HG02970 (cell line): ENCODE data around the gene CHSY1.

Experiments used
- ATAC-seq: cut with Tn5 transposase; IDR thresholded peaks from one replicate; pipeline ENCODE4 v1.9.1; 2021; ENCODE audit warnings: mild to moderate bottlenecking, moderate library complexity, moderate number of reproducible peaks; ENCODE audit not compliant: unreplicated experiment, low FRiP score

Gene CHSY1

DNA sequence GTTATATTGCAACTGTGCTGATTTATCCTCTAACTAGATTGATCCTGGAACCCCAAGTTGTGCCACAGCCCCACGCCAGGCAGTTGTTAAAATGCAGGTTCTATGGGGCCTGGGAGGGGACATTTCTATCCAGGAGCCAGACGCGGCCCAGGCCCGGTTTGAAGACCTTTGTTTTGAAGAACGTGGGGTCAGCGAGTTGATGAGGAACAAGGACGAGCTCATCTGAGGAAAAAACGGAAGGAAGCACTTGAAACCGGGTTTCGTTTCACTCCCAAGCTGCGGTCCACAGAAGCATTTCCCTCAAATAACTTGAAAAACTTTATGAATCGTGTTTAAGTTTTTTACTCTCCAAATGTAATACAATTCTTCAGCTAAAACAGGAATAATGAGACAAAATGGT lies 76.4 kb downstream of the CHSY1 start:
- no peak for ATAC-seq

DNA sequence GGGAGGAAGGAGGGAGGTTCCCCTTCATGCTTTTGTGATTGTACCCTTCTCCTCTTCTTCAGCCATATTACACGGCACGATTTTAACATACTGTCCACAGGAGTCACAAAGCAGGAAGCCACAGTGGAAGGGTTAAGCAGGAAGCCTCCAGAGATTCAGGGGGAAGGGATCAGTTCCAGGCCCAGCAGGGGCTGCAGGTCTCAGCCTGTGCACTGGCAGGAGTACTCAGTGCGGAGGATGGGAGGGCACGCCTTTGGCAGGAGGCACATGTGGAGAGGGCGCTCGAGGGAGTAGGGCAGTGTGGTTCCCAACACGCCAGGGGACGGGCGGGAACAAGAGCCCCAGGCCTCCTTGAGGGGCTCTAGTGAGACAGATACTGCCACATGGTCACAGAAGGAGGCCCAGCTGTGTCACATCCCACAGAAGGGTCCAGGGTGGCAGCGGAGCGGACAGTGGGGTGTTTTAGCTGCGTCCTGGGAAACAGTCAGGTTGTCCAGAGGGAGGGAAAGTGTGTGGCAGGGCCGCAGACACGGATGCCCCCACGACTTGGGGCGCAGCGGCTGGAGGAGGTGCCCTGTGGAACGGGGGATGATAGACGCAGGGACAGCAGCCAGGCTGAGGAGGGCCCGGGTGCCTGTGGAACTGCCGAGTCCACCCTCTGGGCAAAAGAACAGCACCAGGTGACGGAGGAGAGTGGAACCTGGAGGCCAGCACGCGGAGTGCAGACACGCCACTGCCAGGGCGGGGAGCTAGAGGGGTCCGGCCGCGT lies 77.5 kb downstream of the CHSY1 start:
- no peak for ATAC-seq

DNA sequence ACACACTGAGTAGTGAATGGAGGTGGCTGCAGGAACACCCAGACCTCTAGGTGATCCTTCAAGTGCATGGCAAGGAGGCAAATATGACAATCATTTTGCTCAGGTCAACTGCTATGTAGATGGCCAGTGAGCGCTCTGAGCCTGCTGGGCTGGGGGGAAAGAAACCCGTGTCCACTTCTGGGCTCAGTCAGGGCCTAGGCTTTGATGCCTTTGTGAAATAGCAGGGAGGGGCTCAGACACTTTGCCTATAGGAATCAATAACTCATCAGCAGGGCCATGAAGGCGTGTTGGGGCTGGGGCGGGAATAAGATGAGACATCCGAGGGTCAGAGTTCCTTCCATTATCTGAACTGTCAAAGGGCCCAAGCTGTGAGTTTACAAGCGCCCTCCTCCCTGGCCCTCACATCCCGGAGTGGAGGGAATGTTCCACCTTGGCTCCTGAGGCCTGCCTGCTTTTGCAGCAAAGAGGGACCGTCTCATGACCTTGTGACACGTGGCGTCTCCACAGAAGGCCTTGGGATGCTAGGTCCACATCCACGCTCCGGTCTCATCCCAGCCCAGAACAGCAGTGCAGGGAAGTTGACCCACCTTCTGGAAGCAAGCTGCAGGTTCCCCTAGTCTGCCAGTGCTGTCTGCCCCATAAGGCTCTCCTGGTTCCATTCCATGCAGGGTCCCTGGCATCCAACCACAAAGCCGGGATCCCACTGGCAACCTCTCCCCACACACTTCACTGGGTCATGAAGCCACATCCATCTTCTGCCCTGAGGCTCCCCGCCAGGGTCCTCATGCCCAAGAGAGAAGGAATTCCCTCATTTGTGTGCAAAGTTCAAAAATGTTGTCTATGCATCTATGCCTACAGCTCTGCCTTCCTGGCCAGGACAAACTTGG lies 78.4 kb downstream of the CHSY1 start:
- ATAC-seq = no peak

GRCh38 chr15:101172501-101173071 lies 79.3 kb downstream of the CHSY1 start:
- no peak for ATAC-seq

DNA sequence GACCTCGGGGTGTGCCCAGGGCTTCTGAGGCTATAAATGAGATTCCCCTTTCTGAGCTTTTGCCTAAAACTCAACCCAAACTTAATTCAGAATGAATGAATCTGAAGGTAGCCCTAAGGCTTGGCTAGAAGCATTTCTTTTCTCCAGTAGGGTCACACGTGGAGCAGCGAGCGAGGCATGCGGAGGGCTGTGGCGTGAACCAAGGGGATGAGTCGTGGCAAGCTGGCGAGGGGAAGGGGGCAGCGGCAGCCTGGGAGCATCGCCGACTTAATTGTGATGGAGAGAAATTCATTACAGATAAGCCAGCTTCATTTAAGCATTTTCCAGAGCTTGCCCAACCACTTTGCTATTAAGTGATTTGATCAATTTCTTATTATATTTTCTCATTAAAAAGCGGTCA lies 79.9 kb downstream of the CHSY1 start:
- no peak for ATAC-seq

DNA sequence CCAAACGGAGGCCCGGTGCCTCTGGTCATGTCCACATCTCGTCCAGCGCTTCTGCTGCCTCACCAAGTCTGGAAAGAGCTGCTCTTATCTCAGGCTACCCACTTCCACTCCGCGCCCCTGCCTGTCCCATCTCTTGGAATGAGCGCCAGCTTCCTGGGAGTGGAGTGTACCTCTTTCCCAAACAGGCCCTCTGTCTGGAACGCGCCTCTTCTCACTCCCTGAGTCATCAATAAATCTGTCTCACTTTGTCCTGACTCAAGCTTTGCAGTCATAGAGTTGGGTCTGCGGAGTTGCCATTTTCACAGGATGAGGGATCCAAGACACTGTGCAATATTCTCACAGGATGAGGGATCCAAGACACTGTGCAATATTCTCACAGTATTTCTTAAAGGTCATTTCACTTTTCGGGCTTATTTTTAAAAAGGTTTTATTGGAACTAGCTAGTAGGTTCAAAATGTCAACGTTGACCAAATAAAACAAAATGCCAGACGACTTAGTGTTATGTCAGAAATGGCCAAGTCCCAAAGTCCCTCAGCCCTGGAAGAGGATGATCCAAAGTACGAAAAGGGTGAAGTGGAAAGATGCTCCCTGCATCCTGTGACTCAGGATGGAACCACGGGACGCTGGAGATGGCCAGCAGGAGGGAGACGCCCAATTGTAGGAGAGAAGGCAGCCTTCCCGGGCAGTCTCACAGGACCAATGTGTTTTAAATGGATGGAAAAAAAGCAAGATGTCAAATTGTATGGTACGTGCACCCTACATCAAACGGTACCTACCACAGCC lies 81.1 kb downstream of the CHSY1 start:
- no peak for ATAC-seq

DNA sequence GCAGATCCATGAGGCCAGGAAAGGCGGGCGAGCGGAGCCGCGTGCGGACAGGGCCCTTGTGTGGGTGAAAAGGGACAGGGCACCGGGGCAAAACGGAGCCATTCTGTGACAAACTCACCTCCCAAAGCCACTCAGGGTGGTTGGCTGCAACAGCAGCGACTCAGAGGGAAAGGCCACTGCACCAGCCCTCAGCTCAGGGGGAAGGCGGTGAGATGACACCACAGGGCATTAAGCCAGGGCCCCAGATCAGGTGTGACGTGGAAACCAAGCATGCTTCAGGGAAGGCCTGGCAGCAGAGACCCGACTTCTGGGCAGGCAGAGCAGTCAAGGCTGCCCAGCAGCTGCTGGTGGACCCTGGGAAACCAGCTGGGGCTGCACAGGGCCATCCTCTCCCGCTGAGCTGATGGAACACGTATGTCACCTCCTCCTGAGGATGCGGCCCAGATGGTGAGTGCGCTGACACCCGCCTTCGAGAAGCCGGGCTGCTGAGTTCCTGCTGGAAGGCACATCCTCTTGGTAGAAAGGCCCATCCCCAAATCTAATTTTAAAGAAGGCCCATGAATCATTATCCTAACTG lies 82.3 kb downstream of the CHSY1 start:
- ATAC-seq = no peak

- no peak for ATAC-seq
Observed at GRCh38 chr15:101168898-101169494, 82.9 kb downstream of the CHSY1 start.

- no peak for ATAC-seq
Observed at GRCh38 chr15:101168463-101168824, 83.4 kb downstream of the CHSY1 start.

GRCh38 chr15:101167753-101168462 lies 83.9 kb downstream of the CHSY1 start:
- no peak for ATAC-seq

GRCh38 chr15:101167411-101167752 lies 84.5 kb downstream of the CHSY1 start:
- ATAC-seq = no peak

DNA sequence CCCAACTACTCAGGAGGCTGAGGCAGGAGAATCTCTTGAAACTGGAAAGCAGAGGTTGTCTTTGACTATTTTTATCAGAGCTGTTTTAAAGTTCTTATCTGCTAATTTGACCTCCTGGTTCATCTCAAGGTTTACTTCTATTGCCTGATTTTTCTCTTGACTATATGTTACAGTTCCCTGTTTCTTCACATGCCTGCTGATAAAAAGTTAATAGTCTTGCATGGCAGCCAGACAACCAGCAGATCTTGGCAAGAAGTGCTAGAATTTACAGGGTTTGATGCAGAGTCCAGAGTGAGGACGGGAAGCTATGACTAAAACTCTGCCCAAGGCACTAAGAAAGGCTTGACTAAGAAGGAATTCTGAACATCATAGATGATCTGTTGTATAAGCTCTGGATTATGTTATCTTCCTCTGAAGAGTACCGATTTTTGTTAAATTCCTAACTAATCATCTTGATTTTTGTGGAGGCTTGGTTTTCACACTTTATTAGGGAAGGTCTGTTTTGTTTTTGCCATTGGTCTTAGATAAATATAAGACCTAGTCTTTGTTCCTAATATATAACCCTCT lies 85.9 kb downstream of the CHSY1 start:
- no peak for ATAC-seq

- ATAC-seq = no peak
Observed at GRCh38 chr15:101162701-101163483, 89.0 kb downstream of the CHSY1 start.

GRCh38 chr15:101161656-101162055 lies 90.2 kb downstream of the CHSY1 start:
- ATAC-seq = no peak

DNA sequence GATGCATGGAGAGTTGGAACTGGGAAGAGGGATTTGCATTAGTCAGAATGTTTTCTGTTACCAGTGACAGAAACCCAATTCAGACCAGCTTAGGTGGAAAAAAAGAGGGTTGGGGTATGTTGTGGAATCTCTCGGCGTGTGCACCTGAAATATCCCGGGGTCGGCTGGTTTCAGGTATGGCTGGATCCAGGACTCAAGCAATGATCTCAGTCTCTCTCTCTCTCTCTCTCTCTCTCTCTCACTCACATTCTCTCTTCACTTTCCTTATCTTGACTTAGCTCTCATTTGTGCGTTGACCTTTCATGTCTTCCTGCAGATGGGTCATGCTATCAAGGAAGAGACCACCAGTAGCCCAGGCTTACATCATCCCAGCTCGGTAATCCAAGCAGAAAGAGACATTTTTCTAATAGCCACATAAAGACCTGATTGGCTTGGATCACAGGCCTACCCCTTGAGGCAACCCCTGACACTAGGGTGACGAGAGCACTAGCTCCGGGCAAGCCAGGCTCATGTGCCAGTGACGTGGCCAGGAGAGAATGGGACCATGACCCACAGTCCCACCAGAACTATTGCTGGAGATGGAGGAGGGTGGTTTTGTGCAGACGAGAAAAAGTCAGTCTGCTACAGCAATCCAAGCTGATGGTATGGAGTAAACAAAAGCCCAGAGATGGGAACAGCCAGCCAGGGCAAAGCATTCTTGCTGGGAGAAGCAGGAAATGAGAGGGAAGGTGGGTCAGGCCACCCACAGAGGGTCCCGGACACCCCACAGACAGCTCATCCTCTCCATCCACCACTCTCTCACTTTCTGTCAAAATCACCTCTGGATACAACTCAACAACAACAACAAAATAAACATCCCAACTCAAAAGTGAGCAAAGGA lies 91.7 kb downstream of the CHSY1 start:
- ATAC-seq = no peak

DNA sequence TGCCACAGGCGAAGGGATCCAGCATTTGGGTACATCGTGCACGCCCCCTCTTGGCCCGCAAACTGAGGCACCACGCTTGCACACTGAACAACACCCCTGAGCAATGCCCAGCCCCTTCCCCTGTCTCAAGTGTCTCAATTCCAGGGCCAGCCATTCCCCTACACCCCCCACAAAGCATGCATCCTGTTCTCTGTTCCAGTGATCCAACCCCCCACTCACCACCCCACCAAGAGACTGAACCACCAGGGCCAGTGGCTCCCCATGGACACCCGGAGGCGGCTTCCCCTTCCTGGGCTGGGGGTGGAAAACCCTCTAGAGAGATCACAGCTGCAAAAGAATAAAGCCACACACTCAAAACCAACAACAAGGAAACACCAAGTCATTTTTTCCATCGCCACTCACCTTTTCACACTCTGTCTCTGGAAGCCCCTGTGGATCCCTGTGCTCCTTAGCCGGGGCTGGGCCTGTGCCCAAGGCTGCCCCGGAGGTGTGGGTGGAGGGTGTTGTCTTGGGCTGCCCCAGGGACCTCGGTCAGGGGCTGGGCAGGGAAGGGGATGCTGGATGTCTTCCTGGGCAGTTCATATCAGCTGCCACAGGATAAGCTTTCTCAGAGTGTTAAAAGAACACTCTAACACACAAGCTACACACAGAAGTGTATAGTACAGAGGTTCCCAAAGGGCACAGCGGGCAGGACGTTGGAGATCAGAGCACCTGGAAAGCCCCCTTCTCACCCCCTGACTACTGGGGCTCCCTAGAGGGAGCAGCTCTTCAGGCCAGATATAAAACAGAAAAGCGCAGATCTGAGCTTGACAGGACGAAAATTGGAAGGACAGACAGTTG lies 92.5 kb downstream of the CHSY1 start:
- ATAC-seq = no peak
